Transverse colon (tissue), 4 donors: ENCODE measurements around the gene NR3C2.

Experiments
- EP300 ChIP-seq: sonication (generic); formaldehyde crosslinking; IDR thresholded peaks from one replicate; pipeline ENCODE4 v1.6.1; 2017; ENCODE audit warnings: antibody characterized with exemption, low read depth
- POLR2A ChIP-seq: fragments of 450-650 bp; IDR thresholded peaks from one replicate; pipeline ENCODE4 v1.6.1; 2016; ENCODE audit warnings: antibody characterized with exemption, mild to moderate bottlenecking, moderate library complexity
- POLR2AphosphoS5 ChIP-seq, 3 donors: sonication (generic); formaldehyde crosslinking; IDR thresholded peaks; one replicate each; pipeline ENCODE4 v1.6.1; 2016; ENCODE audit warnings: antibody characterized with exemption in 3 of 3
- TF ChIP-seq, protein P1 (sequence below), 5 experiments: fragments of 200-600 bp in 3 of 5; fragments of 450-650 bp in 2 of 5; sonication (generic) in 3 of 5; IDR thresholded peaks; 1 replicate in 2 of 5; 2 replicates in 3 of 5; pipeline ENCODE4 v1.5.1; 2016 to 2017; ENCODE audit warnings: antibody characterized with exemption in 5 of 5, inconsistent platforms in 3 of 5, mild to moderate bottlenecking in 2 of 5, moderate library complexity in 1 of 5

DNA sequence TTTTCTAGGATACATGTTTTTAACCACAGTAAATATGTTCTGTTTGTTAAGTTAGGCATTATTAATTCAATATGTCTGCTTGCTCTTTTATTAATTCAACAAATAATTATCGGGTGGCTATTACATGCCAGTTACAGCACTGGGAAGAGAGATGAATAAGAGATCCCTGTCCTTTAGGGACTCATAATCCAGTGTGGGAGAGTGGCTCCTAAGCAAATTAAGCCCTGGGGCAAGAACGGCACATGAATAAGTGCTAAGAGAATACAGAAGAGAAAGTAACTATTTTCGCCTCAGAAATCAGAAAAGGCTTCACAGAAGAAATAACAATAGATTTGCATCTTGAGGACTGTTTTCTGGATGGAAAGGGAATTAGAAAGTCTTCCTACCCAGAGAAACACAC is 236.7 kb downstream of the NR3C2 start:
- TF ChIP-seq, protein P1, sequence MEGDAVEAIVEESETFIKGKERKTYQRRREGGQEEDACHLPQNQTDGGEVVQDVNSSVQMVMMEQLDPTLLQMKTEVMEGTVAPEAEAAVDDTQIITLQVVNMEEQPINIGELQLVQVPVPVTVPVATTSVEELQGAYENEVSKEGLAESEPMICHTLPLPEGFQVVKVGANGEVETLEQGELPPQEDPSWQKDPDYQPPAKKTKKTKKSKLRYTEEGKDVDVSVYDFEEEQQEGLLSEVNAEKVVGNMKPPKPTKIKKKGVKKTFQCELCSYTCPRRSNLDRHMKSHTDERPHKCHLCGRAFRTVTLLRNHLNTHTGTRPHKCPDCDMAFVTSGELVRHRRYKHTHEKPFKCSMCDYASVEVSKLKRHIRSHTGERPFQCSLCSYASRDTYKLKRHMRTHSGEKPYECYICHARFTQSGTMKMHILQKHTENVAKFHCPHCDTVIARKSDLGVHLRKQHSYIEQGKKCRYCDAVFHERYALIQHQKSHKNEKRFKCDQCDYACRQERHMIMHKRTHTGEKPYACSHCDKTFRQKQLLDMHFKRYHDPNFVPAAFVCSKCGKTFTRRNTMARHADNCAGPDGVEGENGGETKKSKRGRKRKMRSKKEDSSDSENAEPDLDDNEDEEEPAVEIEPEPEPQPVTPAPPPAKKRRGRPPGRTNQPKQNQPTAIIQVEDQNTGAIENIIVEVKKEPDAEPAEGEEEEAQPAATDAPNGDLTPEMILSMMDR (IDR thresholded peaks at IDR 0.05), result no peak
- TF ChIP-seq POLR2AphosphoS5 (IDR thresholded peaks at IDR 0.05) (no peak), POLR2A (no peak), EP300 (no peak)
